H7 (cell line): Measurements from ENCODE around the gene FRMPD4. TPM values are rescaled to one million over a fixed set of nuclear protein-coding genes. Genes with fewer than 3 reads are reported as not detected.
A peak's percentile ranks its signal among the peaks of the same experiment; 100 is the strongest.

ENCODE experiments used
- DNase-seq: peaks from one replicate; pipeline ENCODE4 v3.0.0; 2012
- H3K27me3 ChIP-seq: 2 replicates; pipeline ENCODE4 v1.6.0; 2011; ENCODE audit warnings: mild to moderate bottlenecking, low read length; ENCODE audit not compliant: control insufficient read depth, insufficient read depth
- H3K36me3 ChIP-seq: replicated peaks from 2 replicates; pipeline ENCODE4 v1.5.1; 2011; ENCODE audit warnings: low read length; ENCODE audit not compliant: control insufficient read depth, insufficient read depth
- H3K4me3 ChIP-seq: 2 replicates; pipeline ENCODE4 v1.5.1; 2011; ENCODE audit warnings: low read depth, mild to moderate bottlenecking, control low read depth, low read length, moderate library complexity; ENCODE audit not compliant: insufficient read depth
- total RNA-seq: library from RNA; depleted of rRNA; stranded (reverse); fragments of >200 nt; shearing (Covaris generic); gene quantifications from 2 replicates; pipeline ENCODE4 v1.2.3, GENCODE V29; 2014

The FRMPD4 gene
- total RNA-seq, 1 experiment from 2014 or later, result 2.6 TPM

DNA sequence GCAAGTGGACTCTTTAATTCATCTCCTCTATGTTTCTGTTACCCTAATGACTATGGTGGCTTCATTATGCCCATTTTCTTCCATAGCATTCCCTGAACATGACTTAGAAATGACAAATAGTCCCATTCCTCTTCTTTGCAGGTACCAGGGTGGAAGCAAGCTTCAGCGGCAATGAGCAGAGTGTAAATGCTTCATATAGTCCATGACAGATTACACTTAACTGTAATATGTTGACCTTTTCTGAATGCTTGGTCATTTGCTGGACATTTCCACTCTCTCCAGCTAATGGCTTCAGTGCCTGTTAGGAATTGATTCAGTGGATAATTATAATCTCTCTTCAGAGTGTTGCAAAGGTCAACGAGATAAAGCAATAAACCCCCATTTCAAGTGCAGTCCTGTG, 523.2 kb downstream of the FRMPD4 start:
- no peak for DNase-seq
- Histone ChIP-seq H3K36me3 (no peaks in the 10 kb centered on the region), H3K27me3 (no peaks in the 10 kb centered on the region), H3K4me3 (no peak overlapping the region)

DNA sequence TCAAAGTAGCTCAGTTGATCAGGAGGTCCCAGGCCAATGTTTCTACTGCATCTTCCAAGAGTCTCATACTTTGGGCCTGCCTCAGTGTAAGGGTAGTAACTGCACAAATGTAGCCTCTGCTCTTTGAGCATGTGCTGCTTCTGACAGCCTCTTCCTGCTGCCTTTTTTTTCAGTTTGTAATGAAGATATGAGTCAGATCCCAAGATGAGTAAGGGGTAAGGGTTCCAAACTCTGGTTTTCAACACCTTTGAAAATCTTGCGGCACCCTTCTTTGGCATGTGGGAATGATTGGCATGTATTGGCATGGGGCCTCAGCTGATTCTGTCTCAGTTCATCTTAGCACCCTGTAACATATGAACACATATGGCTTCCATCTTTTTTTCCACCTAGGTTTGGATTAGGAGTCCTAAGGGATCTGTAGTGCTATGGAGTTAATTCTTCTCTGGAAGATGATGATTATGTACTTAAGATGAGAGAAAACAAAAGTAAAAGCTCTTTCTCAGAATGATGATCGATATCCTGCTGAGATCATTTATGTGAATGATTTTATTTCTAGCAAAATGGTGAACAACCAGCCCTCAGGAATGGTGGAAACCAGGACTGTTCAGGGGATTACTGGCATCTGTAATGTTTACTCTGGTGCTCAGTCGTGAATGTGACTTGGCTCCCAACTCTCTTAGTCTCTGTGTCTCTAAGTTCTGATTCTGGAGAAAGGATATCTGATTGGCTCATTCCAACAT, 534.3 kb downstream of the FRMPD4 start:
- Histone ChIP-seq H3K36me3 (no peaks in the 10 kb centered on the region), H3K27me3 (no peaks in the 10 kb centered on the region), H3K4me3 (no peak overlapping the region)
- DNase-seq, result no peak

DNA sequence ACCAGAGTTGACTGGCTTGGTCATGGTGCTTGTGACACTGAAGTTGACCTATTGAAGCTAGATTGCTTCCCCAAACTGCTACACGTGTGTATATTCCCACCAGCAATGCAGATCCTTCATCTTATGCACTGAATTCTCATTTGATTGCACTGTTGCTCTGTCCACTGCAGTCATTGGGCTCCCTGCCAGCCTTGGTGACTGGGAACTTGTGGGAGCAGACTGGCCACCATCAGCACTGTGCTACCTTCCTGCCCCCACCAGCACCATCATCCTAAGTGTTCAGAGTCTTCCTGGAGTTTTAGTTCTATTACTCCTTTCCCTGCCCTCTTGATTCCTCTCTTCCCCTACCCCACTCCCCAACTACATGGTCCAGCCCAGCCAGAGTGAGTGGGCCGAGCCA, 535.2 kb downstream of the FRMPD4 start:
- H3K27me3 ChIP-seq, result no peaks in the 10 kb centered on the region
- H3K4me3 ChIP-seq, result no peak overlapping the region
- no peaks in the 10 kb centered on the region for H3K36me3 ChIP-seq
- DNase-seq, result no peak

DNA sequence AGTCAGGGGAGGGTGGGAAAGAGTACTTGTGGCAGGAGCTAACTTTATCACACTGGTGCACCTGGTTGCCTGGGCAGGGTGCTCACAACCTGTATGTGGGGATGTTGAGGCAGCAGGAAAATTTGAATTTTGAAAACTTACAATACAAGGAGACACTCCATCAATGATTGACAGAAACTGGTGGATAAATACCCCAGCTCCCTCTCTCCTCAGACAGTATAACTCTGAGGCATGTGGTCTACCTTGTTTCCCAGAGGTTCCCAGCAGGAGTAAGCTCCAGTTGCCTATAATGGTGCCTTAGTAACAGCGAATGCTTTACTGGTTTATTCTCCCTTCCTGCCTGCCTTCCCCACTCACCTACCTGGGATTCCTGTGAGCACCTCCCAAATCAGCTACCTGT, 541.2 kb downstream of the FRMPD4 start:
- no peaks in the 10 kb centered on the region for H3K27me3 ChIP-seq
- no peak overlapping the region for H3K4me3 ChIP-seq
- H3K36me3 ChIP-seq, result no peaks in the 10 kb centered on the region
- DNase-seq, result no peak

DNA sequence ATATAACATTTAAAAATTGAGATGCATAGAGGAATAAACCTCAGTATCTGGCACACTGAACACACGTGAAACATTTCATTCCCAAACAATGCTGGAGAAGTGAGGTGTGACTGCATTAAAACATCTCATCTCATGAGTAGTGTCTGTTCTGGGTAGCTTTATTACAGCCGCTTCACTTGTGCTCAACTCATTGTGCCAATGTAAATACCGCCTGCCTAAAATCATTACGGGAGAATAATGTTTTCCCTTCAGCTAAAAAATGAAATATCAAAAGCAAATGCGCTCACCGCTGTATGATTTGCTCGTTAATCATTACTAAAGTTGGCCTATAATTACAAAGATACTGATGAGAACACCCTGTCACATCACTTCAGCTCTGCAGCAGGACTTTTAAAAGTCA, 542.8 kb downstream of the FRMPD4 start:
- Histone ChIP-seq H3K36me3 (no peaks in the 10 kb centered on the region), H3K4me3 (no peak overlapping the region), H3K27me3 (no peaks in the 10 kb centered on the region)
- DNase-seq, result no peak

DNA sequence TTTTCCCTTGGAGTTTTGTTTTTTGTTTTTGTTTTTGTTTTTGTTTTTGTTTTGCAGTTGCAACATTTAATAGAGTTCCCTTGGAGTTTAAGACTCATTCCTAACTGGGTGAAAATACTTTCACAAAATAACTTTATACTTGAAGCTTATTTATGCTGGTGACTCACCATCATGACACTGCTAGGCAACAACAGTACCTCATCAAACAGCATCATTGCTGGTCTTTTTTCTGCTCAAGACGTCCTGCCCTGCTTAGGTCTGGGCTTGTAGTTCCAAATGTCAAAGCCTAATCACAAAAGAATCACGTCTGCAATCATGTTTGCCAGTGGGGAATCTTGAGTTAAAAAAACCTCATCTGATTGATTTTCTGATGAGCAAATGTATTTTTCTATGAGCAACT, 547.3 kb downstream of the FRMPD4 start:
- H3K36me3 ChIP-seq, result no peaks in the 10 kb centered on the region
- no peaks in the 10 kb centered on the region for H3K27me3 ChIP-seq
- DNase-seq, result no peak
- H3K4me3 ChIP-seq, result no peak overlapping the region

DNA sequence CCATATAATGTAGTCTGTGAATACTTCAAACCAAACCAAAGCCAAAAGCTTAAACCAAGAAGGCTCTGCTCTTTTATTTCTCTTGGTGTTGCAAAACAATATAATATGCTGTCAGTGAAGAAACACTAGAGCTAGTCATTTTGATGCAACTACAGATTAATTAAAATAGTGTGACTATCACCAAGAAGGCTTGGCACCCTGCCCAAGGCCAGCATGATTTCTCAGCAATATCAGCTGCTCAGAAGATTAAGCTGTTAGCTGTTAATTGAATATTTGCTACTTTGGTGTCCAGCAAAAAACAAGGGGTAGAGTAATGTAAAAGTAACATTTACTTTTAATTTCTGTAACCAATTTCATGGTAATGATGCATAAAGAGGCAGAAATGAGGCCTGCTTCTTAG, 548.1 kb downstream of the FRMPD4 start:
- Histone ChIP-seq H3K36me3 (no peaks in the 10 kb centered on the region), H3K4me3 (no peak overlapping the region), H3K27me3 (no peaks in the 10 kb centered on the region)
- no peak for DNase-seq

DNA sequence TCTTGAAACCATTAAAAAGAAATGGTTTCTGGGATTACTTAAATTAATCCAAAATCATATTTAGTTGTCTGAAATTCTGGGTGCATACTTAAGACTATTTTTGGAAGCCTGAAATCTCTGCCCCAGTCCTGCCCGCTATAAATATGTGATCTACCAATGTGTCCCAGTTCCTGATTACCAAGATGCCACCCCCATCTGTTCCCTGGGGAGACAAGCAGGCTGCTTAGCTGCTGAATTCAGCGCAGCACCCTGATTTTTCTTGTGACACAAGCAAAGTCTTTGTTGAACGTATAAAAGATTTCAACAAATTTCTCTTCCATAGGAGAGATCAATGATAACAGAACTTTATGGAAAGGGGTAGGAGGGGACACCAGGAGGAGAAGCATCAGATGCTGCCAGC, 552.4 kb downstream of the FRMPD4 start:
- DNase-seq, result no peak
- H3K27me3 ChIP-seq, result no peaks in the 10 kb centered on the region
- no peaks in the 10 kb centered on the region for H3K36me3 ChIP-seq

DNA sequence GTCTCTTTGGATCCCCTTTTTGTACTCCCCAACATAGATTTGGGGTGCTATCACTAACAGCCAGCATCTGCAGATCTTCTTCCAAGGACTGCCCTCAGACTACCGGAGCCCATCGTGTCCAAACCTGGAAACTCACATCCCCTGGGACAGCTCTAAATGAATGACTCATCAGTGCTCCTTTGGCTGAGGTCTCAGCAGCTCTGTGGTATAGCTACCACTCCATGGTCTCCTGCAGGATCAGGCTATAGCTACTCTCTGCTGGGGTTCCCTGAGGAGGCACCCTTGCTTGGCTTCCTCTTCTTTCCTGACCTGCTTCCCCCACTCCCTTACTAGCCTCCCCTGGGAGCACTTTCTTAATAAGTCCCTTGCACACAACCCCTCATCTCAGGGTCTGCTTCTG, 555.5 kb downstream of the FRMPD4 start:
- H3K4me3 ChIP-seq, result no peak overlapping the region

More for the DNA sequence above, 552.4 kb downstream of the FRMPD4 start:
- H3K4me3 ChIP-seq, result no peak overlapping the region

DNA sequence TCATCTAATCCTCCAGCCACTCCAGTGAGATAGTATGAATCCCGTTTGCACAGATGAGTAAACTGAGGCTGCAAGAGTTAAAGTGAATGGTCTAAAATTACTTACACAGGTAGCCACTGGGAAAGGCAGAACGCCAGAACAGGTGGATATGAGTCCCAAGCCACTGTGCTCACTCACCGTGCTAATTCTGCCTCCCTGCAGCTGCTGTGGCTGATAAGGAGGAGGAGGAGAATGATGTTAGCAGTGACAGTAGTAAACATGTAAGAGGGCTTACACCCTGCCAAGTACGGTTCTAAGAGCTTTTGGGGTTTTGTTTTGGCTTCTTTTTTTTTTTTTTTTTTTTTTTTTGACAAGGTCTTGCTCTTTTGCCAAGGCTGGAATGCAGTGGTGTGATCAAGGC, 562.5 kb downstream of the FRMPD4 start:
- Histone ChIP-seq H3K27me3 (no peaks in the 10 kb centered on the region), H3K4me3 (no peak overlapping the region), H3K36me3 (no peaks in the 10 kb centered on the region)
- no peak for DNase-seq

More for the DNA sequence above, 555.5 kb downstream of the FRMPD4 start:
- DNase-seq, result no peak
- no peaks in the 10 kb centered on the region for H3K36me3 ChIP-seq
- no peaks in the 10 kb centered on the region for H3K27me3 ChIP-seq

DNA sequence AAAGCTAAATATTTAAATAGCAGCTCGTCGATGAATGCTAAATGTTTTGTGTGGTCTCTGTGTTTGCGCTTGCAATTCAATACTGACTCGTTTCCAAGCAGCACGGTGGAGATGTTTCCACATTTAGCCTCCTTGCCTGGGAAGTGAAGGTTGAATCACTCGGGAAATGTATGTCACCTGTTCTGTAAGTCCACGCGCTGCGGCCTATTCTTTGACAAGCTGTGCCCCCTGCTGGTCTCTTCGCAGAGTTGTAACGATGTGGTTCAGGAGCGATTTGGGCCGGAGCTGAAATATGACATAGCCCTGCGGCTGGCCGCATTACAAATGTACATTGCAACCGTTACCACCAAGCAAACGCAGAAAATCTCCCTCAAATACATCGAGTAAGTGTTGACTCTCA, 563.4 kb downstream of the FRMPD4 start:
- Histone ChIP-seq H3K4me3 (no peak overlapping the region), H3K27me3 (no peaks in the 10 kb centered on the region), H3K36me3 (no peaks in the 10 kb centered on the region)
- DNase-seq, result peak; percentile 42

DNA sequence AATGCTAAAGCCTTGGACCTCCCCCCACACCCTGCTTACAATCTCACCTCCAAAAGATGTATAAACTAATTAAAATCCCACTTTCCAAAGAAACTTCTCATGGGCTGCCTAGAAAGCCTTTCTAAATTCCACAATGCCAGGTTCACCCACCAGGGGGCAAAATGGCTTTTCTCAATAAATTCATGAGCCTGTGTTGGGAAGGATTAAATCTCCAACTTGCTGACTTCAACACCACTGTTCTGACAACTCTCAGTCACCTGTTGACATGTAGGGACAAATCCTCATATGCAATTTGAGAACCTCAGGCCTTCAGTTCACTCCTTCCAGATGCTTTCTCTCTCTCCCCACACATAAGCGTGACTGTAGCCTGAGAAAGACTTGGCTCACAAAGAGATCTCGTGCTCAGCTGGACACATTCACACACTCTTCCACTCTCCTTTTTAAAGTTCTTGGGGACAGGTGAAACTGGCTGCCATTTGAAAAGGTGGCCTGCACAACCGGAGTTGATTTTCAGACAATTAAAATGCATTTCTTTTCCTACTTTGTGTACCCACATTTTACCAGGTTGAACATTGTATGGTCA, 564.3 kb downstream of the FRMPD4 start:
- Histone ChIP-seq H3K4me3 (no peak overlapping the region), H3K27me3 (no peaks in the 10 kb centered on the region), H3K36me3 (no peaks in the 10 kb centered on the region)
- peak; percentile 16 for DNase-seq

DNA sequence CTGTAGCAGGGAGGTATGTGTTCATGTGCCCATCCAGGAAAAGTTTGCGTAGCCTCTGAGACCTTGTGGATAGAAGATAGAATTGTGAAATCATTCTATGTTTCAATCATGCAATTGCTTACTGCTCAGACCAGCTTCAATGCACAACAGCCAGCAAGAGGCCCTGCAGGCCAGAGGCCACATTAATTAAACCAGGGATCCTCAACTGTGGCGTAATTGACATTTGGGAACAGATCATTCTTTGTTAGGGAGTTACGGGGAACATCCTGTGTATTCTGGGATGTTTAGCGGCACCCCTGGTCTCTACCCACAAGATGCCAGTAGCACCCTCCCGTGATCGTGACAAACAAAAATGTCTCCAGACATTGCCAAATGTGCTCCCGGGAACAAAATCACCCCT, 566.4 kb downstream of the FRMPD4 start:
- H3K27me3 ChIP-seq, result no peaks in the 10 kb centered on the region
- no peak for DNase-seq
- H3K4me3 ChIP-seq, result no peak overlapping the region
- H3K36me3 ChIP-seq, result no peaks in the 10 kb centered on the region

DNA sequence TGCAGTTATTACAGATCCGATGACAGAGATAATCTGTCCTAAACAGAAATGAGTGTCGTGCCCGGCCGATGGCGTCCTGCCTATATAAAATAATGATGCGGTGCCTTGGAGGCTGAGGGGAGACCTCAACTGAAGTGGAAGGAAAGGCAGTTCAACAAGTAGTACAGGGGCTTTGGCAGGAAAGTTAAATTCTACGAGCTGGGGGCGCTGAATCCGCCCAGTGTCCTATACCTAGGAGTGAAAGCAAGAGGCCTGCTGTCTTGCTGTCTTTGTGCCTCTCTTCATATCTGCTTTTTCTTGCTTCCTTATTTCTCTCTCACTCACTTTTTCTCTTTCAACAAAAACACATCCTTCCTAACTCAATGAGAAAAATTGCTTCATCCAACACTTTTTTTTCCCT, 570.8 kb downstream of the FRMPD4 start:
- H3K27me3 ChIP-seq, result no peaks in the 10 kb centered on the region
- H3K36me3 ChIP-seq, result no peaks in the 10 kb centered on the region
- DNase-seq, result no peak
- no peak overlapping the region for H3K4me3 ChIP-seq

DNA sequence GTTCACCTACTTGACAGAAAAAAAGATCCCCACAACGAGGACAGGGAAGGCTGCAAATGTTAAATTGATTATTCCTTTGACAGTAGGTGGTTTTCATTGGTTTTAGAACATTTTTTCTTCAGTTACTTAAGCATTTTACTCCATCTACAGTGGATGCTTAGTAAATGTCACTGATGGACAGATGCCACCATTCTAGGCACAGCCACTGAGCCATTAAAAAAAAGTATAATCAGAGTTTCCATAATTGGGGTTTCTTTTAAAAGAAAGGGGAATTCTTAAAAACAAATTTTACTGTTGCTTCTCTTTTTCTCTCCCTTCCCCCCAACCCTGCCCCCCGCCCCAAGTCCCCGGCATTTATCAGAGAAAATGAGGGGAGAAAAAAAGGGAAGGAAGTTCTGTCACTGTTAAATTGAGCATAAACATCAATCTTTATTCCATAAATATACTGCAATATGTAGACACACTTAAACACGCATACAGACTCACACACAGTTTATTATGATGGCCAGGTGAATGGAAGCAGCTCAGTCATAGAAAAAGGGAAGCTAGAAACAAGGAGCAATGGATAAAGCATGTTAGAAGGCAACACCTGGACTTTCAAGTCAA, 573.3 kb downstream of the FRMPD4 start:
- Histone ChIP-seq H3K36me3 (no peaks in the 10 kb centered on the region), H3K4me3 (no peak overlapping the region), H3K27me3 (no peaks in the 10 kb centered on the region)
- no peak for DNase-seq
